ENCODE measurements around the gene GSC.
"Not testable (repeated sequence)": the region's sequence is repeated elsewhere in the genome, so short reads cannot be mapped to it uniquely, and the experiment has no call there.

GSC gene

GRCh38 chr14:94769391-94770250, at the start of gene GSC:
TSS of gene GSC (minus strand) at chr14:94770113. CDS start at chr14:94770015, 98 bp downstream.
- no peak for DNase-seq

- DNase-seq = no peak
Observed at GRCh38 chr14:94819531-94819930, 49.6 kb upstream of the GSC start.

DNA sequence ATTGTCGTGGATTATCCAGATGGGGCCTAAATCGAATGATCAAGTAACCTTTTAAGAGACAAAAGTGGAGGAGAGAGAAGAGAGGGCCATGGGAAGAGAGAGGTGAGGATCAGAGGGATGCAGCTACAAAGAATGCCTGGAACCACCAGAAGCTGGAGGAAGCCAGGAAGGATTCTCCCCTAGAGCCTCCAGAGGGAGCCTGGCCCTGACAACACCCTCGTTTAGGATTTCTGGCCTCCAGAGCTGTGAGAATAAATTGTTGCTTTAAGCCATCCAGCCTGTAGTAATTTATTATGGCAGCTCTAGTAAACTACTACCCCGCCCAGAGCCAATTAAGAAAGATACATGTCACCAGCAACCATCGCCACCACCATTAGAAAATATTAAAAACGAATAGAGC, 46.2 kb upstream of the GSC start:
- no peak for DNase-seq

GRCh38 chr14:94805680-94806288, 35.9 kb upstream of the GSC start:
- DNase-seq = no peak

- DNase-seq = no peak
Observed at GRCh38 chr14:94801225-94801624, 31.3 kb upstream of the GSC start.

DNA sequence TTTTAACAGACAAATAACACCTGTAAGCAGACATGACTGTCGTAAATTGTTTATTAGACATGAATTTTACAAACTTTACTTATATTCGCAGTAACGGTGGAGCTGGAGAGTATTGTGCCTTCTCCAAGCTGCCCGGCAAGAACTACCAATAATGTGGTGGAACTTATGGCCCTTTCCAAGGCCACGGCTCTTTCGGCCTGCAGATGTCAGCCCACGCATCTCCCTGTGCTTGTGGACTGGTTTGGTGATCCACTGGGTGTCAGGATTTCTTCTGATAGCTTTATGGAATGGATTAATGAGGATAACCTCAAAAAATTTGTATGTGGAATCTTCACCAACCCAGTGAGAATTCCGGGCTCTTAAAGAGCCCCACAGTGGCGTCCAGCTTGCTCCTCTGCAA, 30.9 kb upstream of the GSC start:
- DNase-seq = not testable (repeated sequence)

DNA sequence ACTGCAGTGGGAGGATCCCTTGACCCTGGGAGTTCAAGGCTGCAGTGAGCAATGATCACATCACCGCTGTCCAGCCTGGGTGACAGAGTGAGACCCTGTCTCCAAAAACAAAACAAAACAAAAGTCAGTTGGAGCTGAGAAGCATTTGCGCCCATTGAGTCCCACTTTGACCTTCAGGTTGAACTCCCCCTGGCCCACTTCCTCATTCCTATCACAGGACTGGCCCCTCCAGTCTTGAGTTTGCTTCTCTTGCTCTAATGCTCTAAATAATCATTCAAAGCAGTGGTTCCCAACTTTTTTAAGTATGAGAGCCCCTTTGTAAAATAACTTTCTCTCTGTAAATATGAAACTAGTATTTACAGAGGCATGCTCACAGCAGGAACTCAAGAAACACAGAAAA, 28.0 kb upstream of the GSC start:
- no peak for DNase-seq

DNA sequence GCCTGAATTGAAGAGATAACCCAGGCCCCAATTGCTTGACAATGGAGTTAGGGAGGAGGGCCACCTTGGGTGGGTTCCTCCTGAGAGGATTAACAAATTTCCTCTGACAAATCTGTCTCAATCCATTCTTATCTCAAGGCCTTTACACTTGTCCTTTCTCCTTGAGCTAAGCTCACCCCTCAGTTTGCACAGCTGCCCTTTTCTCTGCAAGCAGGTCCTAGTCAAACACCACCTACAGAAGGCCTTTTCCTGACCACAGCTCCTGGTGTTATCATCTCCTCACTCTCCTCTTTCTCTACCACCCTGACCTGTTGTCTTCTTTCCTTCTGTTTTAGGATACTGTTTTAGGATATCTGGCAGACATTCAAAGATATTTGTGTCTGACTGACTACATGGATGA, 26.4 kb upstream of the GSC start:
- DNase-seq = no peak

DNA sequence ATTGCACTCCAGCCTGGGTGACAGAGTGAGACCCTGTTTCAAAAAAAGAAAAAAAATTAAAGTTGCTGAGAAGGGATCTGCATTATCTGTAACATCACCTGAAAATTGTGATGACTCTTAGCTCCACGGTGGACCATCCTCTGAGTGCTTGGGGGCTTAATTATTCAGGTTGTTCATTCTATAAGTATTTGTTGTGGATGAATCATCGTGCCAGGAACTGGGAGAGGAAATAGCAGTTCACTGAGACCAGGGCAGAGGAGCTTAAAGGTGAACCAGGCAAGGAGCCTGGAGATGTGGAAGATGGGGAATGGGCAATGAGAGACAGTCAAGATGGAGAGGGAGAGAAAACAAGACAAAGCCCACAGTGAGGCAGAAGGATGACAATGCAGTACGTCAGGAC, 25.5 kb upstream of the GSC start:
- DNase-seq = no peak

GRCh38 chr14:94793901-94794300, 24.0 kb upstream of the GSC start:
- DNase-seq = no peak

DNA sequence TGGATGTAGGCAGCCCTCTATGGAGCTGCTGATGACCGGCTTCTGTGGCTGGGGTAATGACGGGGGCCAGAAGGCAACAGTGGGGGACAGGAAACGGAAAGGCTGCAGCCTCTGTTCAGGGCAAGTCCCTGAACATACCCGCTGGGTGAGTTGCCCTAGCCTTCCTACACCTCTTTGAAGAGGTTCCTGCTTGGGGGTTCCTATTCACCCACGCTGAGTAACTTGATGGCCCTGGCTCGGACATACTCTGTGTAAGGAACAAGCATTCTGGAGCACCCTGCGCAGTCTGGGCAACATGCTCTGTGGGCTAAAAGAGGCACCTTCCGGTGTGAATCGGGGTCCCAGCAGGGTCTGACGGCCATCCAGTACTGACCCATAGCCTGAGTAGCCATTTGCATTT, 17.7 kb upstream of the GSC start:
- no peak for DNase-seq

DNA sequence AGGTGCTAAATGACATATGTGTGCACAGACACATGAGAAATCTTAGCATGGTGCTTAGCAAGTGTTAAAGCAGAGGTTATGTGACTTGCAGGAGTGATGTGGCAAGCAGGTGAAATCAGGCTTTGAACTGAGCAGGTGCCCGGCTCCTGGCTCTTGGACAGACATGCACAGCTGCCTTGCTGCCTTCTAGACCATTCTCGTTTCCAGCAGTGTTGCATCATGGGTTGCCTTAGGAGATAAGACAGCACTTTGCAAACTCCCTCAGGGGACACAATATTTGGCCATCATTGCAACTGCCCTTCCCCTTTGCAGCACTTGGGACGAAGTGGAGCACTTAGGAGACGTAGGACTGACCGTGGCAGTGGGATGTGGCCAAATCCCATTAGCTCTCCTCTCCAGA, 17.2 kb upstream of the GSC start:
- no peak for DNase-seq

DNA sequence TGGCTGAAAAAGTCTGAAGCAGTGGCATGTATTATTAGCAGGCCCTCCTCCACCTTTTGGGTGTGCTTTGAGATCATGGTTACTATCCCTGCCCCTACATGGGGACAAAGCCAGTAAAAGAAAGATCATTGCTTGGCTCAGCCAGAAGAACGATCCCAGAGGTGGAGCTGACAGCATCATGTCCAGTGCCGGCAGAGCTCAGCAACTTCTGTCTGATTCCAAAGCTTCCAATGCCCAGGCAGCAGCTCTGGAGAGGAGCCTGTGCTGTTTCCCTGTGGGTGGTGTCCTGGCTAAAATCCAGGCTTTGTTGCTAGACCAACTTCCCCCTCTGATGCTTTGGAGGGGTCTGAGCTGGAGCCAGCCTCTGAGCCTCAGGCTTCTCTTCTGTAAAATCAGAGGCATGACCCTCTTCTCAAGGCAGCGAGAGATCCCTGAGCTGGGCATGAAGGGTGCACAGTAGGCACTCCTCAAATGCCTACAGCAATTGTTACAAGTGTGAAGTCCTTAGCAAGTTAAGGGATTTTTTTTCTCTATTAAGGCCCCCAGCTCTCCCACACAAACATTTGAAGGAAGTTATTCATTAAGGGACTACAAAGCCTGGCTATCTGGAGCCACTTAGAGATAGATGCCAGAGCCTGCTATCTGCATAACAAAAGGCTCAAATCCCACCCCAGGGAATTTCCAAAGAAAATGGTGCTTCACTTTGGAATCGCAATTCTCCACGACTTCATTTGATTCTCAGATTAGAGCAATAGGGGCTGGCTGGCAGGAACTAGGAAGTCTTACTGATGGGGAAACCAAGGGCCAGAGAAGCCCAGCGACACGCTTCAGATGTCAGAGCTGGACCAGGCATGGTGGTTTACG, 10.9 kb upstream of the GSC start:
- no peak for DNase-seq

DNA sequence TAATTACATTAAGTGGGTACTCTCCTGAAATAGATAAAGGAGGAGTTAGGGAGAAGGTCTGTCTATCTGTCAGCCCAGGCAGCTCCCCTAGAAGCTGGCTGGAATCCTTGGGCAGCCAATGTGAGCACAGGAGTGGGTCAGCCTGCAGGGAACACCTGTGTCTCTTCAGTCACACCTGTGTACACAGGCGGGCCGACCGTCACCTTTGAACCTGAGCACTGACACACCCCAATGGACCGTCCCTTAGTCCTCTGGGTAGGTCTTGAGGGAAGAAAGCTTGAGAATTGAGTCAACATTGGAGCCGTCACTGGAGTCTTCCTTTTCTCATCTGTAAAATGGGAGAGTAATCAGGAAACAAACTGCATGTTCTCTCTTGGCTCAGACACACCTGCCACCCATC, 9.8 kb upstream of the GSC start:
- no peak for DNase-seq

- DNase-seq = no peak
Observed at GRCh38 chr14:94775871-94776210, 5.9 kb upstream of the GSC start.

DNA sequence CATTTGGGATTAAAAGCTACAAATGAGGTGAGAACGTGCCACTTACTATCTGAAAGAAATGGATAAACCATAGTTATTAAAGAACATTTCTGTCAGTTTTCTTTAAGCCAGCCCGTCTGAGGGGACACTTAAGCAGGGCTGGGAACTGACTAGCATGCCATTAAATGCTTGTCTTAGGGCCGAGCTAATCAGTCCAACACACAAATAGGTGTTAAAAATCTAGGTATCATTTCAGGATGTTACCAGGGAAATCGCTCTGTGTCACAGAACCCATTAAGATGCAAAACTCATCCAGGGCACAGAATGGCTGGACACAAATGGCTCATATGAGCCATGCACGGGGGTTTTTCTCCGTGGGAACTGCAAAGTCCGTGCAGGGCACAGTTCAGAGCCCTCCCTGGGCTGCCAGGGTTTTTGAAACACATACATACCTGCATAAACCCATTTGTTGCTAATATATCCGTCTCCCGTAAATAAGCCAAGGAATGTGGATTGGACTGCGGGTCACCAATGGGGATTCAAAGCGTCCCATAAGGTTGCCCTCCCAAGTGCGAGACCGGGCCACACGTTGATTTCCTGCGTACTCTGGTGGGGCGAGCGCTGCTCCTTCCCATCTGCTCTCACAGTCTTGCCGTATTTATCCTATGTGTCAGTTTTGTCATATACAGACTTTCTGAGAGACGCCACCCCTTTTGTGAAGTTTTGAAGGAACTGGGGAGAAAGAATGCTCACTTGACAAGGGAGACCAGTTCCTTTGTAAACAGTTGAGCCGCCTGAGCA, 5.4 kb upstream of the GSC start:
- no peak for DNase-seq

DNA sequence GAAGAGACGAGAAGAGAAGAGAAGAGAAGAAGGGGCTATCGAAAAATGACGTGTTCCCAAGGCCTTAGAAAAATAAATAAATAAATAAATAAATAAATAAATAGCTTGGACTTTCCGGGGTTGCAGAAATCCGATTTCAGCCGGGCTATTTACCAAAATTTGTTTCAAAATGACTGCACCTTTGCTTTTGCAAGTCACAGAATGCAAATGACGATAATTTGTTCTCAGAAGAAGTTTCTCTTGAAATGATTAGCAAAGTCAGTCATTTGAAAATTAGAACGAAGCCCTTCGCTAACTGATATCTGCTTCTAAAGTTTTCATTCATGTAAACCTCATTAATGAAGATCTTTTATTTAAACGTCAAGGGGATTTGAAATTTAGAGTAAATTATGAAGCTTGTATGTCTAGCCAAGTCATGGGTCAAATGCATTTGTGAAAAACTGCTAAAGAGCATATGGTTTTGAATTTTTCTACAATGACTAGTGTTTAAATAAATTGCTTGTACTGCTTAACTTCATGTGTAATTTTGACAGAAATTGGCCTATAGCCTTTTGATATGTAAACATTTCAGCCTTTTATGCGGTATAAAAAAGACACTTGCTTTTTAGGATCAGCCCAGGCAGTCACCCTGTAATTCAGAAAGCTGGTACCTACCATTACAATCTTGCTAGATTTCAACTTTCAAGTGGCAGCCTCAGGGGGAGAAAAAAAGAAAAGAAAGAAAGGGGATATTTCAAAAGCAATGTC, 4.6 kb upstream of the GSC start:
- no peak for DNase-seq

GRCh38 chr14:94773655-94774343, 3.9 kb upstream of the GSC start:
- no peak for DNase-seq

- no peak for DNase-seq
Observed at GRCh38 chr14:94773061-94773648, 3.2 kb upstream of the GSC start.

DNA sequence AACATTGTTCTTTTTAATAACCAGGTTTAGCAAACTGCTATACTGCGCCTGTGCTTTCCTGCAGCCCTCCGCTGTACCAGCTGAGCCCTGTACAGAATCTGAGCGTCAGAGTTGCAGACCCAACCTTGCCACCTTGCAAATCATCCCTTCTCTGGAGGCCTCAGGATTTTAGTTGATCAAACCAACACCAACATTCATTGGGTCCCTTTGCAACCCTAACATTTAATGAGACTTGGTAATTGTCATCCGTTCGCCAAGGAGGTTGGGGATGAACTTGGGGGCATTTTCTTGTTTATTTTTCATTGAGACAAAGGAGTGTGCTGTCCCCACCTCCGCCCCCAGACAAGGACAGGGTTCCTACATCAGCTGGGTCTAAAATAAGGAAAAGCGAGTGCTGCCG, 2.6 kb upstream of the GSC start:
- DNase-seq = no peak

GRCh38 chr14:94771906-94772490, 2.1 kb upstream of the GSC start:
- DNase-seq = no peak

Data from NCI-H187 (cell line).